ENCODE measurements around the gene RPS14.

DNA sequence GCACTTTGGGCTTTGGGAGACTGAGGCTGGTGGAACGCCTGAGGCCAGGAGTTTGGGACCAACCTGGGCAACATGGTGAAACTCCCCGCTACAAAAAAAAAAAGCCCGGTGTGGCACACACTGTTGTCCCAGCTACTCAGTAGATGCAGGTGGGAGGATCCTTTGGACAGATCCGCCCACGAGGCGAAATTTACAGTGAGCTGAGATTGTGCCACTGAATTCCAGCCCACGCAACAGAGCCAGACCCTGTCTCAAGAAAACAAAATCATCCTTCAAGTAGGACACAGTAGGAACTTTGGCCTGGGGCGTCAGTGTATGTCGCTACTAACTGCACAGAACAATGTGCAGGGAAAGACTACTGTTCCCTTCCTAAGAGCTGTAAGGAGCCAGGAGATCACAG, 4.8 kb downstream of the RPS14 start:
- TF ChIP-seq EZH2 (IDR thresholded peaks at IDR 0.05): no peak
- TF ChIP-seq, protein P1, sequence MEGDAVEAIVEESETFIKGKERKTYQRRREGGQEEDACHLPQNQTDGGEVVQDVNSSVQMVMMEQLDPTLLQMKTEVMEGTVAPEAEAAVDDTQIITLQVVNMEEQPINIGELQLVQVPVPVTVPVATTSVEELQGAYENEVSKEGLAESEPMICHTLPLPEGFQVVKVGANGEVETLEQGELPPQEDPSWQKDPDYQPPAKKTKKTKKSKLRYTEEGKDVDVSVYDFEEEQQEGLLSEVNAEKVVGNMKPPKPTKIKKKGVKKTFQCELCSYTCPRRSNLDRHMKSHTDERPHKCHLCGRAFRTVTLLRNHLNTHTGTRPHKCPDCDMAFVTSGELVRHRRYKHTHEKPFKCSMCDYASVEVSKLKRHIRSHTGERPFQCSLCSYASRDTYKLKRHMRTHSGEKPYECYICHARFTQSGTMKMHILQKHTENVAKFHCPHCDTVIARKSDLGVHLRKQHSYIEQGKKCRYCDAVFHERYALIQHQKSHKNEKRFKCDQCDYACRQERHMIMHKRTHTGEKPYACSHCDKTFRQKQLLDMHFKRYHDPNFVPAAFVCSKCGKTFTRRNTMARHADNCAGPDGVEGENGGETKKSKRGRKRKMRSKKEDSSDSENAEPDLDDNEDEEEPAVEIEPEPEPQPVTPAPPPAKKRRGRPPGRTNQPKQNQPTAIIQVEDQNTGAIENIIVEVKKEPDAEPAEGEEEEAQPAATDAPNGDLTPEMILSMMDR (IDR thresholded peaks at IDR 0.05): no peak
